Vagina (tissue), 2 donors: ENCODE measurements around the gene AANAT.

Experiments
- POLR2A ChIP-seq, 2 donors: fragments of 450-650 bp; IDR thresholded peaks; one replicate each; pipeline ENCODE4 v1.6.1; 2017; ENCODE audit warnings: antibody characterized with exemption in 2 of 2, mild to moderate bottlenecking in 2 of 2, moderate library complexity in 2 of 2
- TF ChIP-seq, protein P1 (sequence below), 3 experiments: fragments of 450-650 bp in 2 of 3; fragments of 200-600 bp in 1 of 3; sonication (generic) in 1 of 3; IDR thresholded peaks; one replicate each; pipeline ENCODE4 v1.5.1; 2017 to 2019; ENCODE audit warnings: antibody characterized with exemption in 3 of 3, mild to moderate bottlenecking in 2 of 3, moderate library complexity in 2 of 3

DNA sequence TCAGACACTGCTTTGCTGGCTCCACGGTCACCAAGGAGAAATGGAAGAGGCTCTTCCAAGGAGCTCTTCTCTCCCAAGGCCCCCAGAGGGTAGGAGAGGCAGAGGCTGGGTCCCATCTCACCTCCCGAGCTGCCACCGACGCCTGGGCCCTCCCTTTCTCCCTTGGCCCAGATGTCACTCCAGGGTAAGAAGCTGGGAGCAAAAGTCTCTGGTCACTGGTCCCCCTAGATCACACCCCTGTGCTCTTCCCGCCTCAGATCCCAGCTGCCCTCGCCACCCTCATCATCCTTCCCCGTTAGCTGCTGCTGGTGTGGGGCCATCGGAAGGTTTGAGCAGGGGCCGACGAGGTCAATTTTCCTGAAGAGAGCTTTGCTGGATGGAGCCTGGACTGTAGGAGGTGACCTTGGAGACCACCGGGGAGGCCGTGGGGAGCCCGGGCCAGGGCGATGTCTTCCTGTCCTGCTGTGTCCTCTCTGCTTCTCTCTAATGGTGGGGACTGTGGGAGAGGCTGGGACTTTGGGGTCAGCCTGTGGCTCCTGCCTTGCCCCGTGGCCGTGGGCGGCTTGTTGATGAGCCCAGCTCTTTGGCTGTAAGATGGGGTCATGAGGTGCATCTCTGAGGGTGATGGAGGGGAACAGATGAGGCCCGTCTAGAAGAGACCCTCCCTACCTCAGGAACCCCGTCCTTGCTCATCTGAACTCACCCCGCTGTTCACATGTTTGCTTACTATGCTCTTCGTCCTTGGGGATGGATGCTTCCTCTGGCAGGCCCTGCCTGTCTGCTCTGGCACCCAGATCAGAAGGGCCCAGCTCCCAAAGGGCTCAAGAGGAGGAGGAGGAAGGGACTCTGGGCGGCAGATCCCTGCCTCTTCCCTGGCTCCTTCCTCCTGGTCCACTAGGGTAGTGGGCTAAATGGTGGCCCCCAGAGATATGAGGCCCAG lies 45.2 kb downstream of the AANAT start:
- TF ChIP-seq POLR2A (IDR thresholded peaks at IDR 0.05) = no peak
- TF ChIP-seq, protein P1, sequence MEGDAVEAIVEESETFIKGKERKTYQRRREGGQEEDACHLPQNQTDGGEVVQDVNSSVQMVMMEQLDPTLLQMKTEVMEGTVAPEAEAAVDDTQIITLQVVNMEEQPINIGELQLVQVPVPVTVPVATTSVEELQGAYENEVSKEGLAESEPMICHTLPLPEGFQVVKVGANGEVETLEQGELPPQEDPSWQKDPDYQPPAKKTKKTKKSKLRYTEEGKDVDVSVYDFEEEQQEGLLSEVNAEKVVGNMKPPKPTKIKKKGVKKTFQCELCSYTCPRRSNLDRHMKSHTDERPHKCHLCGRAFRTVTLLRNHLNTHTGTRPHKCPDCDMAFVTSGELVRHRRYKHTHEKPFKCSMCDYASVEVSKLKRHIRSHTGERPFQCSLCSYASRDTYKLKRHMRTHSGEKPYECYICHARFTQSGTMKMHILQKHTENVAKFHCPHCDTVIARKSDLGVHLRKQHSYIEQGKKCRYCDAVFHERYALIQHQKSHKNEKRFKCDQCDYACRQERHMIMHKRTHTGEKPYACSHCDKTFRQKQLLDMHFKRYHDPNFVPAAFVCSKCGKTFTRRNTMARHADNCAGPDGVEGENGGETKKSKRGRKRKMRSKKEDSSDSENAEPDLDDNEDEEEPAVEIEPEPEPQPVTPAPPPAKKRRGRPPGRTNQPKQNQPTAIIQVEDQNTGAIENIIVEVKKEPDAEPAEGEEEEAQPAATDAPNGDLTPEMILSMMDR (IDR thresholded peaks at IDR 0.05) = no peak
